ENCODE measurements around the gene KCNQ1. TPM values are rescaled to one million over a fixed set of nuclear protein-coding genes. Genes with fewer than 3 reads are reported as not detected.

Gene KCNQ1
- total and polyA plus RNA-seq, 2 experiments from 2014 or later: 0.45 to 0.87 TPM

DNA sequence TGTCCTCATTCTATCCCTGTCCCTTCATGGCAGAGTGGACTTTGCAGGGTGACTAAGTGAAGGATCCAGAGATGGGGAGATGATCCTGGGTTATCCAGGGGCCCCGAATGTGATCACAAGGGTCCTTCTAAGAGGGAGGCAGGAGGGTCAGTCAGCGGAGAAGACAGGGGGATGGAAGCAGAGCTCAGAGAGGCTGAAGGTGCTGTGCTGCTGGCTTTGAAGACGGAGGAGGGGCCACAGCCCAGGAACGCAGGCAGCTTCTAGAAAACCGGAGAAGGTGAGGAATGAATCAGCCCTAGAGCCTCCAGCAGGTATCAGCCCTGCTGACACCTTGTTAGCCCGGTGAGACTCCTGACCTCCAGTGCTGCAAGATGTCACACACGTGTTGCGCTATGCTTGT, 377.1 kb downstream of the KCNQ1 start:
- Histone ChIP-seq H3K79me2 (replicated peaks; ENCODE audit: insufficient read depth) (no peaks in the 10 kb centered on the region), H3F3A (replicated peaks; ENCODE audit: low read depth) (no peaks in the 10 kb centered on the region), H3K4me3 (no peak overlapping the region), H3K27ac (ENCODE audit: low read depth) (no peak overlapping the region), H3K4me2 (no peak overlapping the region), H3K27me3 (ENCODE audit: insufficient read depth) (peaks cover 2% of the 10 kb centered on the region; the same call in 1 of the 2 replicates), H3K4me1 (ENCODE audit: insufficient read depth) (no peaks in the 10 kb centered on the region; the same call in 1 of the 2 replicates), H2AFZ (no peak overlapping the region), H4K20me1 (replicated peaks; ENCODE audit: insufficient read depth) (no peaks in the 10 kb centered on the region), H3K9me2 (ENCODE audit: insufficient read depth) (no peaks in the 10 kb centered on the region), H3K36me3 (ENCODE audit: insufficient read depth) (no peaks in the 10 kb centered on the region)
- TF ChIP-seq ZNF114 (CRISPR knock-in tag; IDR thresholded peaks at IDR 0.05) (no peak), EZH2 (IDR thresholded peaks at IDR 0.05; ENCODE audit: low read depth, unreplicated experiment) (no peak), POLR2AphosphoS5 (IDR thresholded peaks at IDR 0.05; ENCODE audit: low read depth) (no peak)
- peaks cover 40% of the 10 kb centered on the region for H3K9me3 Mint-ChIP-seq
- H3K4me1 Mint-ChIP-seq: peaks cover 15% of the 10 kb centered on the region
- H3K27me3 Mint-ChIP-seq (ENCODE audit: insufficient read depth, low read depth, poor library complexity): peaks cover 43% of the 10 kb centered on the region
- DNase-seq (ENCODE audit: low spot score) (no peak), ATAC-seq (no peak)
- H3K4me3 Mint-ChIP-seq: no peak overlapping the region
- peaks cover 21% of the 10 kb centered on the region for H3K36me3 Mint-ChIP-seq (ENCODE audit: low read depth)
- H3K27ac Mint-ChIP-seq: no peak overlapping the region

DNA sequence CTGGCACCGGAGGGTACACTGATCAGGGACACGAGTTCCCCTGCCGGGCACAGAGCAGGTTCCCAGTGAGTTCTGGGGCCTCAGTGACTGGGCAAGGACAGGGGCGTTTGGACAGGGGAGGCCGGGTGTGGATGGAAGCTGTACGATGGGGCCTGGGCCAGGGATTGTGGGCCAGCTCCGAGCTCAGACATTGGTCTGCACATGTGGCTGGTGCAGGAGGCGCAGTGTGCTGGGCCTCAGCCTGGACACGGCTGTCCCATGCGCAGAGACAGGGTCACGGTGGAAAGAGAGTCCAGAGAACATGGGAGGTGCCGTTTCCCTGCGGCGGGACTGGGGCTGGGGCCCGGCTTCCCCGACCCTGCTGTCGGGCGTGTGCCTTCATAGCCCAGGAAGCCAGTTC, 380.0 kb downstream of the KCNQ1 start:
- Histone ChIP-seq H3K27me3 (ENCODE audit: insufficient read depth) (peaks cover 4% of the 10 kb centered on the region; the same call in 1 of the 2 replicates), H2AFZ (no peak overlapping the region), H3K4me2 (no peak overlapping the region), H3K4me1 (ENCODE audit: insufficient read depth) (no peaks in the 10 kb centered on the region; the same call in 1 of the 2 replicates), H3K4me3 (no peak overlapping the region), H3K36me3 (ENCODE audit: insufficient read depth) (no peaks in the 10 kb centered on the region), H3F3A (replicated peaks; ENCODE audit: low read depth) (no peaks in the 10 kb centered on the region), H3K9me2 (ENCODE audit: insufficient read depth) (no peaks in the 10 kb centered on the region), H3K79me2 (replicated peaks; ENCODE audit: insufficient read depth) (no peaks in the 10 kb centered on the region), H3K27ac (ENCODE audit: low read depth) (no peak overlapping the region), H4K20me1 (replicated peaks; ENCODE audit: insufficient read depth) (no peaks in the 10 kb centered on the region)
- DNase-seq (ENCODE audit: low spot score) (no peak), ATAC-seq (no peak)
- Mint-ChIP-seq H3K4me1 (peaks cover 14% of the 10 kb centered on the region), H3K27me3 (ENCODE audit: insufficient read depth, low read depth, poor library complexity) (peaks cover 39% of the 10 kb centered on the region), H3K27ac (no peak overlapping the region), H3K4me3 (no peak overlapping the region), H3K9me3 (peaks cover 49% of the 10 kb centered on the region), H3K36me3 (ENCODE audit: low read depth) (peaks cover 35% of the 10 kb centered on the region)
- TF ChIP-seq, protein P1, sequence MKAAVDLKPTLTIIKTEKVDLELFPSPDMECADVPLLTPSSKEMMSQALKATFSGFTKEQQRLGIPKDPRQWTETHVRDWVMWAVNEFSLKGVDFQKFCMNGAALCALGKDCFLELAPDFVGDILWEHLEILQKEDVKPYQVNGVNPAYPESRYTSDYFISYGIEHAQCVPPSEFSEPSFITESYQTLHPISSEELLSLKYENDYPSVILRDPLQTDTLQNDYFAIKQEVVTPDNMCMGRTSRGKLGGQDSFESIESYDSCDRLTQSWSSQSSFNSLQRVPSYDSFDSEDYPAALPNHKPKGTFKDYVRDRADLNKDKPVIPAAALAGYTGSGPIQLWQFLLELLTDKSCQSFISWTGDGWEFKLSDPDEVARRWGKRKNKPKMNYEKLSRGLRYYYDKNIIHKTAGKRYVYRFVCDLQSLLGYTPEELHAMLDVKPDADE (IDR thresholded peaks at IDR 0.05): no peak
- TF ChIP-seq JUNB (IDR thresholded peaks at IDR 0.05; ENCODE audit: unreplicated experiment): no peak
- TF ChIP-seq, protein P2, sequence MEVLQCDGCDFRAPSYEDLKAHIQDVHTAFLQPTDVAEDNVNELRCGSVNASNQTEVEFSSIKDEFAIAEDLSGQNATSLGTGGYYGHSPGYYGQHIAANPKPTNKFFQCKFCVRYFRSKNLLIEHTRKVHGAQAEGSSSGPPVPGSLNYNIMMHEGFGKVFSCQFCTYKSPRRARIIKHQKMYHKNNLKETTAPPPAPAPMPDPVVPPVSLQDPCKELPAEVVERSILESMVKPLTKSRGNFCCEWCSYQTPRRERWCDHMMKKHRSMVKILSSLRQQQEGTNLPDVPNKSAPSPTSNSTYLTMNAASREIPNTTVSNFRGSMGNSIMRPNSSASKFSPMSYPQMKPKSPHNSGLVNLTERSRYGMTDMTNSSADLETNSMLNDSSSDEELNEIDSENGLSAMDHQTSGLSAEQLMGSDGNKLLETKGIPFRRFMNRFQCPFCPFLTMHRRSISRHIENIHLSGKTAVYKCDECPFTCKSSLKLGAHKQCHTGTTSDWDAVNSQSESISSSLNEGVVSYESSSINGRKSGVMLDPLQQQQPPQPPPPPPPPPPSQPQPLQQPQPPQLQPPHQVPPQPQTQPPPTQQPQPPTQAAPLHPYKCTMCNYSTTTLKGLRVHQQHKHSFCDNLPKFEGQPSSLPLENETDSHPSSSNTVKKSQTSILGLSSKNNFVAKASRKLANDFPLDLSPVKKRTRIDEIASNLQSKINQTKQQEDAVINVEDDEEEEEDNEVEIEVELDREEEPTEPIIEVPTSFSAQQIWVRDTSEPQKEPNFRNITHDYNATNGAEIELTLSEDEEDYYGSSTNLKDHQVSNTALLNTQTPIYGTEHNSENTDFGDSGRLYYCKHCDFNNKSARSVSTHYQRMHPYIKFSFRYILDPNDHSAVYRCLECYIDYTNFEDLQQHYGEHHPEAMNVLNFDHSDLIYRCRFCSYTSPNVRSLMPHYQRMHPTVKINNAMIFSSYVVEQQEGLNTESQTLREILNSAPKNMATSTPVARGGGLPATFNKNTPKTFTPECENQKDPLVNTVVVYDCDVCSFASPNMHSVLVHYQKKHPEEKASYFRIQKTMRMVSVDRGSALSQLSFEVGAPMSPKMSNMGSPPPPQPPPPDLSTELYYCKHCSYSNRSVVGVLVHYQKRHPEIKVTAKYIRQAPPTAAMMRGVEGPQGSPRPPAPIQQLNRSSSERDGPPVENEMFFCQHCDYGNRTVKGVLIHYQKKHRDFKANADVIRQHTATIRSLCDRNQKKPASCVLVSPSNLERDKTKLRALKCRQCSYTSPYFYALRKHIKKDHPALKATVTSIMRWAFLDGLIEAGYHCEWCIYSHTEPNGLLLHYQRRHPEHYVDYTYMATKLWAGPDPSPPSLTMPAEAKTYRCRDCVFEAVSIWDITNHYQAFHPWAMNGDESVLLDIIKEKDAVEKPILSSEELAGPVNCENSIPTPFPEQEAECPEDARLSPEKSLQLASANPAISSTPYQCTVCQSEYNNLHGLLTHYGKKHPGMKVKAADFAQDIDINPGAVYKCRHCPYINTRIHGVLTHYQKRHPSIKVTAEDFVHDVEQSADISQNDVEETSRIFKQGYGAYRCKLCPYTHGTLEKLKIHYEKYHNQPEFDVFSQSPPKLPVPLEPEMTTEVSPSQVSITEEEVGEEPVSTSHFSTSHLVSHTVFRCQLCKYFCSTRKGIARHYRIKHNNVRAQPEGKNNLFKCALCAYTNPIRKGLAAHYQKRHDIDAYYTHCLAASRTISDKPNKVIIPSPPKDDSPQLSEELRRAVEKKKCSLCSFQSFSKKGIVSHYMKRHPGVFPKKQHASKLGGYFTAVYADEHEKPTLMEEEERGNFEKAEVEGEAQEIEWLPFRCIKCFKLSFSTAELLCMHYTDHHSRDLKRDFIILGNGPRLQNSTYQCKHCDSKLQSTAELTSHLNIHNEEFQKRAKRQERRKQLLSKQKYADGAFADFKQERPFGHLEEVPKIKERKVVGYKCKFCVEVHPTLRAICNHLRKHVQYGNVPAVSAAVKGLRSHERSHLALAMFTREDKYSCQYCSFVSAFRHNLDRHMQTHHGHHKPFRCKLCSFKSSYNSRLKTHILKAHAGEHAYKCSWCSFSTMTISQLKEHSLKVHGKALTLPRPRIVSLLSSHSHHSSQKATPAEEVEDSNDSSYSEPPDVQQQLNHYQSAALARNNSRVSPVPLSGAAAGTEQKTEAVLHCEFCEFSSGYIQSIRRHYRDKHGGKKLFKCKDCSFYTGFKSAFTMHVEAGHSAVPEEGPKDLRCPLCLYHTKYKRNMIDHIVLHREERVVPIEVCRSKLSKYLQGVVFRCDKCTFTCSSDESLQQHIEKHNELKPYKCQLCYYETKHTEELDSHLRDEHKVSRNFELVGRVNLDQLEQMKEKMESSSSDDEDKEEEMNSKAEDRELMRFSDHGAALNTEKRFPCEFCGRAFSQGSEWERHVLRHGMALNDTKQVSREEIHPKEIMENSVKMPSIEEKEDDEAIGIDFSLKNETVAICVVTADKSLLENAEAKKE (CRISPR knock-in tag; IDR thresholded peaks at IDR 0.05): no peak
- TF ChIP-seq, protein P3, sequence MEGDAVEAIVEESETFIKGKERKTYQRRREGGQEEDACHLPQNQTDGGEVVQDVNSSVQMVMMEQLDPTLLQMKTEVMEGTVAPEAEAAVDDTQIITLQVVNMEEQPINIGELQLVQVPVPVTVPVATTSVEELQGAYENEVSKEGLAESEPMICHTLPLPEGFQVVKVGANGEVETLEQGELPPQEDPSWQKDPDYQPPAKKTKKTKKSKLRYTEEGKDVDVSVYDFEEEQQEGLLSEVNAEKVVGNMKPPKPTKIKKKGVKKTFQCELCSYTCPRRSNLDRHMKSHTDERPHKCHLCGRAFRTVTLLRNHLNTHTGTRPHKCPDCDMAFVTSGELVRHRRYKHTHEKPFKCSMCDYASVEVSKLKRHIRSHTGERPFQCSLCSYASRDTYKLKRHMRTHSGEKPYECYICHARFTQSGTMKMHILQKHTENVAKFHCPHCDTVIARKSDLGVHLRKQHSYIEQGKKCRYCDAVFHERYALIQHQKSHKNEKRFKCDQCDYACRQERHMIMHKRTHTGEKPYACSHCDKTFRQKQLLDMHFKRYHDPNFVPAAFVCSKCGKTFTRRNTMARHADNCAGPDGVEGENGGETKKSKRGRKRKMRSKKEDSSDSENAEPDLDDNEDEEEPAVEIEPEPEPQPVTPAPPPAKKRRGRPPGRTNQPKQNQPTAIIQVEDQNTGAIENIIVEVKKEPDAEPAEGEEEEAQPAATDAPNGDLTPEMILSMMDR (conservative IDR thresholded peaks at IDR 0.05; ENCODE audit: low read depth in 2 of 2): no peak

All from GM23338 (cell line).